ENCODE data around the gene TSC22D3.
A peak's percentile ranks its signal among the peaks of the same experiment; 100 is the strongest.
"Not testable (repeated sequence)": the region's sequence is repeated elsewhere in the genome, so short reads cannot be mapped to it uniquely, and the experiment has no call there.

Gene TSC22D3

GRCh38 chrX:107775734-107776511 lies at the start of gene TSC22D3:
TSC22D3 (minus strand) TSS chrX:107775787; CDS start chrX:107775419, 368 bp downstream.
- DNase-seq, result peak in 1 of 2 experiments; percentile 29

- DNase-seq, result no peak
Measured at GRCh38 chrX:107823456-107823855, 47.9 kb upstream of the TSC22D3 start.

- no peak for DNase-seq
Measured at GRCh38 chrX:107823042-107823441, 47.5 kb upstream of the TSC22D3 start.

GRCh38 chrX:107818900-107819521 lies 43.4 kb upstream of the TSC22D3 start:
- DNase-seq, result no peak

- not testable (repeated sequence) for DNase-seq
Measured at GRCh38 chrX:107810053-107810452, 34.5 kb upstream of the TSC22D3 start.

GRCh38 chrX:107805179-107805578 lies 29.6 kb upstream of the TSC22D3 start:
- DNase-seq, result no peak

- DNase-seq, result no peak
Measured at GRCh38 chrX:107804427-107804826, 28.8 kb upstream of the TSC22D3 start.

- DNase-seq, result no peak
Measured at GRCh38 chrX:107787827-107788226, 12.2 kb upstream of the TSC22D3 start.

- no peak for DNase-seq
Measured at GRCh38 chrX:107780525-107780924, 4.9 kb upstream of the TSC22D3 start.

GRCh38 chrX:107777536-107777832 lies 1.9 kb upstream of the TSC22D3 start, which contains the start of gene NCBP2L:
NCBP2L (plus strand) TSS chrX:107777733; CDS start chrX:107794221, 16,488 bp downstream.
- DNase-seq, result no peak

GRCh38 chrX:107776649-107777535 lies 1.3 kb upstream of the TSC22D3 start:
- peak in 1 of 2 experiments; percentile 72 for DNase-seq

- no peak for DNase-seq
Measured at GRCh38 chrX:107775000-107775733, 420 bp downstream of the TSC22D3 start.

- DNase-seq, result no peak
Measured at GRCh38 chrX:107773906-107774435, 1.6 kb downstream of the TSC22D3 start.

- no peak for DNase-seq
Measured at GRCh38 chrX:107773206-107773605, 2.4 kb downstream of the TSC22D3 start.

GRCh38 chrX:107769581-107770317 lies 5.8 kb downstream of the TSC22D3 start:
- DNase-seq, result no peak

- no peak for DNase-seq
Measured at GRCh38 chrX:107768051-107768450, 7.5 kb downstream of the TSC22D3 start.

- DNase-seq, result no peak
Measured at GRCh38 chrX:107766470-107767150, 9.0 kb downstream of the TSC22D3 start.

- no peak for DNase-seq
Measured at GRCh38 chrX:107764845-107765608, 10.6 kb downstream of the TSC22D3 start.

- DNase-seq, result no peak
Measured at GRCh38 chrX:107763647-107764046, 11.9 kb downstream of the TSC22D3 start.
